SIG-M5 (cell line): ENCODE measurements around the gene SLC2A1.

Source experiments
- DNase-seq: peaks from one replicate; lab custom pipeline; 2025; lab: John Stamatoyannopoulos, UW

The SLC2A1 gene

GRCh38 chr1:42979896-42980800 is 21.5 kb upstream of the SLC2A1 start:
- DNase-seq, result no peak

- no peak for DNase-seq
Observed at GRCh38 chr1:42979036-42979430, 20.4 kb upstream of the SLC2A1 start.

GRCh38 chr1:42978317-42979035 is 19.8 kb upstream of the SLC2A1 start:
- DNase-seq, result no peak

GRCh38 chr1:42977653-42978052 is 19.0 kb upstream of the SLC2A1 start:
- DNase-seq, result no peak

- DNase-seq, result no peak
Observed at GRCh38 chr1:42975561-42976225, 17.0 kb upstream of the SLC2A1 start.

- DNase-seq, result no peak
Observed at GRCh38 chr1:42974767-42975437, 16.2 kb upstream of the SLC2A1 start.

- no peak for DNase-seq
Observed at GRCh38 chr1:42973799-42974198, 15.1 kb upstream of the SLC2A1 start.

GRCh38 chr1:42973286-42973685 is 14.6 kb upstream of the SLC2A1 start:
- DNase-seq, result no peak

GRCh38 chr1:42971841-42972291 is 13.2 kb upstream of the SLC2A1 start:
- no peak for DNase-seq

GRCh38 chr1:42970143-42970542 is 11.5 kb upstream of the SLC2A1 start:
- DNase-seq, result no peak

- DNase-seq, result no peak
Observed at GRCh38 chr1:42968654-42969053, 10.0 kb upstream of the SLC2A1 start.

- no peak for DNase-seq
Observed at GRCh38 chr1:42966688-42967612, 8.3 kb upstream of the SLC2A1 start.

GRCh38 chr1:42965378-42965777 is 6.7 kb upstream of the SLC2A1 start:
- no peak for DNase-seq

- DNase-seq, result no peak
Observed at GRCh38 chr1:42964044-42964812, 5.6 kb upstream of the SLC2A1 start.

- no peak for DNase-seq
Observed at GRCh38 chr1:42963378-42964043, 4.8 kb upstream of the SLC2A1 start.

- no peak for DNase-seq
Observed at GRCh38 chr1:42962641-42963377, 4.1 kb upstream of the SLC2A1 start.

GRCh38 chr1:42961312-42962091 is 2.8 kb upstream of the SLC2A1 start:
- DNase-seq, result no peak
